Right ventricle myocardium superior (tissue), 1 donor: ENCODE measurements around the gene SLC38A7. TPM values are rescaled to one million over a fixed set of nuclear protein-coding genes. Genes with fewer than 3 reads are reported as not detected.
"Not testable (repeated sequence)": the region's sequence is repeated elsewhere in the genome, so short reads cannot be mapped to it uniquely, and the experiment has no call there.

Experiments used
- ATAC-seq: fragments of 200-7000 bp; cut with Tn5 transposase; one replicate; pipeline ENCODE4 v1.9.1; 2020; ENCODE audit warnings: mild to moderate bottlenecking; ENCODE audit not compliant: poor library complexity
- DNase-seq: peaks from one replicate; pipeline ENCODE4 v3.0.0-alpha.2; 2020
- intact Hi-C: fragments of 100-400 bp; cut with DNase I; formaldehyde crosslinking; loops from one replicate; pipeline ENCODE4 v1.11.2; 2022
- long read RNA-seq: library from polyadenylated mRNA; unstranded; transcript quantifications from one replicate; pipeline ENCODE4 v2.0.0, GENCODE V29; 2021
- total RNA-seq: library from RNA; stranded (reverse); fragmentation: NEBNext Ultra II Directional; extraction: Animal tissue kit (Norgen Biotek cat#: 25700); gene quantifications from one replicate; pipeline ENCODE4 v1.2.1, GENCODE V29; 2021
- donor health status: DM: no; HTN: yes; CAD: no; lungs with severe emphysema.

The SLC38A7 gene, protein sequence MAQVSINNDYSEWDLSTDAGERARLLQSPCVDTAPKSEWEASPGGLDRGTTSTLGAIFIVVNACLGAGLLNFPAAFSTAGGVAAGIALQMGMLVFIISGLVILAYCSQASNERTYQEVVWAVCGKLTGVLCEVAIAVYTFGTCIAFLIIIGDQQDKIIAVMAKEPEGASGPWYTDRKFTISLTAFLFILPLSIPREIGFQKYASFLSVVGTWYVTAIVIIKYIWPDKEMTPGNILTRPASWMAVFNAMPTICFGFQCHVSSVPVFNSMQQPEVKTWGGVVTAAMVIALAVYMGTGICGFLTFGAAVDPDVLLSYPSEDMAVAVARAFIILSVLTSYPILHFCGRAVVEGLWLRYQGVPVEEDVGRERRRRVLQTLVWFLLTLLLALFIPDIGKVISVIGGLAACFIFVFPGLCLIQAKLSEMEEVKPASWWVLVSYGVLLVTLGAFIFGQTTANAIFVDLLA
- total RNA-seq, result 35.3 TPM
- long read RNA-seq, full-length matches to known transcripts, result 31 of 51 reads
- long read RNA-seq, partial matches to known transcripts, result 5 of 51 reads
- long read RNA-seq, other reads (novel, unspliced or antisense), result 15 of 51 reads

DNA sequence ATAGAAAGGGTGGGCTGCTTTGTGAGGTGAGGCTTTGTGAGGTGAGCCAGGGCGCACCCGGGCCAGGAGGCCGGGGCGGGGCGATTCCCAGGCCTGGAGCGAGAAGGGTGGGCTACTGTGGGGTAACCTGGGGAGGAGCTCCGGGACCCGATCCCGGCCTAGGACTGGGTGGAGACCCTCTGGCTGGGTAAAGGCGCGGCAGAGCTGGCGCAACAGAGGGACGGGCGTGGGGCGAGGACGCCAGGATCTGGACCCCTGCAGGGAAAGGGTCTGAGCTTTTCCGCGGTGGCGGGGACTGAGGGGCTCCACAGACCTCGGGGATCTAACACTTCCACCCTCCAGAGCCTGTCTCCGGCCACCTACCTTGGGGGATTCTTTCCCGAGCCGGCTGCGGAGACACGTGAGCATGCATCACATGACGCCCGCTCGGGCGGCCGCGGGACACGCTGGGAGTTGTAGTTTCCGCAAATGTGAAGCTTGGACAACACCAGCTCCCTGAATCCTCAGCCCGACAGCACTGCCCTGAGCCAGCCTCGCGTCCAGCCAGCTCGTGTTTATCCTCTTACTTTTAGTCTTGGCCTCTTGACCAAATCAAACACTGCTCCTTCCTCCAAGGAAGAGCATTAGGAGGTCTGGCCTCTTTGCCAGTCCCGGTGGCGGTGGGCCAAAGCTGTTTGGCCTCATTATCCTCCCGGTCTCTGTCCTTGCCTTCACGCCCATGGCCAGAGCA lies at the start of gene SLC38A7:
SLC38A7 (minus strand) TSS at position 417 of the 730 bp plus-strand sequence. CDS start 4,644 bp downstream, outside the sequence.
- peak; percentile 94 for ATAC-seq
- peak; percentile 93 for DNase-seq
- intact Hi-C loops, result no loop called here

DNA sequence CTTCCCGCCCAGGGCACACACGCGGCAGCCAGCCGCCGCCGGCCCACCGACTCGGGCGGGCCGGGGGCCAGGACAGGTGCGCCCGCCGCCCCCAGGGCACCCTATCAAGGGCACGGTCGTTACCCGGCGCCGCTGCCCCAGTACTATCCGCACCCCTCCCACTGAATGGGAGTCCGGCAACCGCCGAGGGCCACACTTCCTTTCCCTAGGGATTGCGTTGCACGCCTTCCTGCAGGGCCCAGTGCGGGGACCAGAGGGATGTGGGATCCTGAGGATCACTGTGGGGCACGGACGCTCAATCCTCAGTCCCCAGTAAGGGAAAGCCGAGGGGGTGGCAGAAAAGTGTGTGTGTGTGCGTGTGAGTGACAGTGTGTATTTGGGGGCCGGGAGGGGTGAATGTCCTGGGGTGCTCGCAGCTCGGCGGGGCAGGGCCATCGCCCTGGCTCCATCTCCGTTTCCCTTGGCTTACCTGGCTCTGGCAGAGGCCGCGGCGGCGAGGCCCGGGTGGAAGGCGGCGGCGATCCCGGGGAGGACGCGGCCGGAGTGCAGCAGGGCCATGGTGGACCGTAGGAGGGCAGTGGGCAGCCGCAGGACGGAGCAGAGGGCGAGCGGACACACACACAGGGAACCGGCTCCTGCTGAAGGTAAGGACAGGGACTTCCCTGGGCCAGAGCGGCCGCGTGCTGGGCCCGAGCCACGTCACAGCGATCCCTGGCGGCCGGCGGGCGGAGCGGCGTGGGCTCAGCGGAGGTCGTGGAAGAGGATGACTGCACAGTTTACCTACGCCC lies 49.3 kb upstream of the SLC38A7 start, which contains the start of gene GOT2:
GOT2 (minus strand) TSS at position 646 of the 788 bp plus-strand sequence; CDS start at position 558, 88 bp downstream.
- ATAC-seq (peak; percentile 98), DNase-seq (peak; percentile 89)
- intact Hi-C loops, result no loop called here

DNA sequence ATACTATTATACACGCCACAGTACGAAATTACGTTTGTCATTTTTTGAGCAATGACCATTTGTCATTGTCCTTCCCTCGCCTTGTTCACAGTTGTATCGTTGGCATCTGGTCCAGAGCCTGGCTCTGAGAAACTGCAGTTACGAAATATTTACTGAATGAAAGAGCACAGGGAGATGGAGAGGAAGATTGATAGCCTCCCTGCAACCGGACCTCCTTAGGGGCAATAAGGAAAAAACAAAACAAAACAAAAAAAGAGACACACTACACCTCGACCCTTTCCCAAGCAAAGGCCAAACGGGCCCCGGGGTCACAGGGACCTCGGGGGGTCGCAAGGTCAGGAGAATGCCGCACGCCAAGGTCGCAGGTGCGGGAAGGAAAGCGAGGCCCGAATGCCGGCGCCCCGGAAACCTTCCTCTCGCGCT lies 48.7 kb upstream of the SLC38A7 start:
- ATAC-seq, result peak; percentile 46
- intact Hi-C loops, result no loop called here
- no peak for DNase-seq

DNA sequence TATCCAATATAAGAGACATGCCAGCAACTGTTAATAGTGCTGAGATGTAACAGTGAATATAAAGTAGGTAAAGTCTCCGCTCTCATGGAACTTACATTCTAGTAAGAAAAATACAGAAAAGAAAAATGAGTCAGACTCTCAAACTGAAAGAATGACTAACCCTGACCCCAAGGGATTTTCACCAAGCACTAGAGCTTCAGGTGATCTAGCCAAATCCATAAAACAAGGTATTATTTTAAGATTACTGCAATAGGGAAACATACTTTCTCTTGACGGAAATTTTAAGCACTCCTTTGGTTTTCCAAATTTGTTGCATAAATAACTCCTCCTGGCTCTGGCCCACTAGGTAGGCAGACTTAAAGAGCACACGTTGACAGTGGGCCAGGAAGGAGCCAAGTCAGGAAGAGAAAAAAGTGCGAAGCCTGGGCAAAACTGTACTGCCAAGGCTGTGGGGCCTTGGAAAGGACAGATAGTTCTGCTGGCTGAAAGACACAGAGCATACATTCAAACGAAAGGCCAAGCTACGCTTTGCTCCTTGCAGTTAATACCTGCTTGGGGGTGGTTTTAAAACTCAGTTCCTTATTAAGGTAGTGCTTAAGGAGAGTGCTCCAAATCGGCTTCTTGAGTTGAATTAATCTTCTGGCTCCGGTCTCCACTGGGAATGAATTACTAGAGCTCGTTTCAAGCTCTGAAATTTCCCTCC lies 48.1 kb upstream of the SLC38A7 start:
- intact Hi-C loops, result no loop called here
- no peak for DNase-seq
- ATAC-seq, result no peak

DNA sequence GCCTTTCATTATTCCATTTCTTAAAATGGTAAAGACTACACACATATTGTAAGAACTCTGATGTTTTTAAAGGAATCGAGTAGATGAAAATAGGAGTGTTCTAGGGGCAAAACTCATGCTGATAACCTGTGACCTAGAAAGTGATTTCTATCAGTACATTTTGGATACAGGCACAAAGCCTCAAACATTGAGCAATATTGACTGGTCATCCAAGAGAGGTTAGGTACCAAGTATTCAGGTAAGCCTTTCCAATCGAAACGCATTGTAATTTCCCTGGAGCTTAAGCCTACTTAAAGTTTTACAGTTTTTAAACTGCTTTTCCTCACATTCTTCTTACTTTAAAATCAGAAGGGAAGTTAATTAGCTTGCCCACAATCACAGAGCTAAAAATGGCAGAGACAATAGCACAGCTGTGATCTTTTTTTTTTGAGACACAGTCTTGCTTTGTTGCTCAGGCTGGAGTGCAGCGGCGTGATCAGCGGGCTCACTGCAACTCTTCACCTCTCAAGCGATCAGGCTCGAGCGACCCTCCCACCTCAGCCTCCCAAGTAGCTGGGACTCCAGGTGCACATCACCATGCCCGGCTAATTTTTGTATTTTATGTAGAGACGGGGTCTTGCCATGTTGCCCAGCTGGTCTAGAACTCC lies 46.3 kb upstream of the SLC38A7 start:
- DNase-seq (no peak), ATAC-seq (no peak)
- intact Hi-C loops, result no loop called here

DNA sequence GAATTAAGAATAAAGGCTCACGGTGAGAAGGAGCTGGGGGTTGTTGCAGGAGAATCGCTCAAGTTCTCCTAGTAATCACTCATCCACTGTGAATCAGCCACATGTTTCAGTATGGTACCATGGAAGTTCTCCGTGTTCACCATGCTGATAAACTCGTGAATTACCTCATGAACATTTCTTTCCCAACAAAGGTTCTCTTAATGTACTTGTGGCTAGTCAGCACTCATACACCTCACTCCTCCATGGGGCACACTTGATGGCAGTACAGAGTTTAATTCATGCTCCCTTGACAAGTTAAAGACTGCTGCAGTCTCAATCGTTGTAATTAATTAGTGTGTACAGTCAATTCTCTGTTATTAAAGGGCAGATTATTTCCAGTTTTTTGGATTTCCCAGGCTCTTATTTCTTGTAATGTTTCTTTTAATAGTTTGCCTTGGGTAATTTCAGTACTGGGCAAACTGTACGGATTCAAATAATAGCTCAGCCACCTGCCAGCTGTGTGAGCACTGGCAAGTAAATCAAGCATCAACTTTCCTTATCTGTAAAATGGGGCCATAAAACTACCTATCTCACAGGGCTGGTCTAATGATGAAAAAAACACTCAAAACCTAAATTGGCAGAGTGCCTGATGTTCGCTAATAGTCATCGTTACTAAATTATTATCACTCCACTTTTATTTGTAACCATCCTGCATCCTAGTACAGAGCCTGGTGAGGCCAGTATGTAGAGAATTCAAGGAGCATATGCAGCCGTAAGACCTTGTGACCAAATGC lies 43.4 kb upstream of the SLC38A7 start:
- DNase-seq (no peak), ATAC-seq (peak; percentile 40)
- intact Hi-C loops, result no loop called here

DNA sequence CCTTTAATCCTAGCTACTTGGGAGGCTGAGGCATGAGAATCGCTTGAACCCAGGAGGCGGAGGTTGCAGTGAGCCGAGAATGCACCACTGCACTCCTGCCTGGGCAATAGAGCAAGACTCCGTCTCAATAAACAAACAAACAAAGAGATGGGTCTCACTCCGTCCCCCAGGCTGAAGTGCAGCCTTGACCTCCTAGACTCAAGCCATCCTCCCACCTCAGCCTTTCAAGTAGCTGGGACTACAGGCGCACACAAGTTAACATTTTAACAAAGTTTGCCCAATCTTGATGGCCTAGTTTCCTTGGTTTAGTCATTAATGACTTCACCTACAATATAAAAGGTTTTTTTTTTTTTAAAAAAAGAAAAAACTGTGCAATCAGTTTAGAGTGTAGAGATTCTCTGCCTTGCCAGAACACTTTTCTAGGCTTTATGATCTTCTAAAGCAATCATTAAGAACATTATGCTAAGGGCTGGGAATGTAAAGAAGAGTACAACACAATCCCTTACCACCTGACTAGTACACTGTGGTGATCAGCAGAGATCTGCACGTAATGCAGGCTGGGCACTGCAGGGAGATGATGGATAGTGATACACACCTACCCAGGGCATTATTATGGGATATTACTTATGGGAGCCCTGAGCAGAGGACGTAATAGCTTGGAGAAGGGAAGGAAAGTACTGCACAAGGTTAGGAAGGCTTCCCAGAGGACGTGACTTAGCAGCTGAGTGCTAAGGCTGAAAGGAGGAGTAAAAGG lies 42.6 kb upstream of the SLC38A7 start:
- DNase-seq (no peak), ATAC-seq (no peak)
- intact Hi-C loops, result no loop called here

DNA sequence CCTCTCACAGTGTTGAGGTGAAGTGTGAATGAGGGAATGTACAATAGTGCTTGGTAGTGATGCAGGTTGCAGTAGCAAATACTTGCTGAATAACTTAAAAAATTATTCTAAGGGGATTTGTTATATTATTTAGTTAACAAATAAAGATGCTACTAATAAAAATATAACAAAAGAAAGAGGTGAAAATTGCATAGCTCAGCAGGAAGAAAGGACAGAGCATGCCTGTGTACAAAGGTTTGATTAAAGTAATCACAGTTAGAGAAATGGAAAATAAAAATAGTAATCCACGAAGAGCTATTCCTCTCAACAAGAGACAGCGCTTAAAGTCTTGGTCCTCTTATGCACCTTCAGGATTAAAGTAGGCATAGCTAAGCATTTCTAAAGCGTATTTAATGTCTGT lies 38.5 kb upstream of the SLC38A7 start:
- no peak for ATAC-seq
- DNase-seq, result no peak
- intact Hi-C loops, result no loop called here

DNA sequence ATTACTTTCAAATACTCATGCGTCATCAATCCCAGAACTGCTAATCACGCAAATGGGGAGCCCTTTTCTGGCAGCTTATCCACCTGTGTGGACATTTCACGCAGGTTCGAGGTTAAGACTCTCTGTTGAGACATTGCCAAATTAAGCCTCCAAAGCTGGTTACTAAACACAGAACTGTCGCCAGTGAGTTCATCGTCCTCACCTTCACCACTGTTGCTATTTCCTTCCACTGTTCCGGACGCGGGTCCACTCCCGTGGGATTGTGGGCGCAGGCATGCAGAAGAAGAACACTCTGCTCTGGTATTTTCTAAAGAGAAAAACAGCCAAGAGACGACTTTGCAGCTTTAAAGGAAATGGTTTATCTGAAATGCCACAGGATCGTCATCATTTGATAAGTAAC lies 33.4 kb upstream of the SLC38A7 start:
- DNase-seq (no peak), ATAC-seq (no peak)
- intact Hi-C loops, result no loop called here

DNA sequence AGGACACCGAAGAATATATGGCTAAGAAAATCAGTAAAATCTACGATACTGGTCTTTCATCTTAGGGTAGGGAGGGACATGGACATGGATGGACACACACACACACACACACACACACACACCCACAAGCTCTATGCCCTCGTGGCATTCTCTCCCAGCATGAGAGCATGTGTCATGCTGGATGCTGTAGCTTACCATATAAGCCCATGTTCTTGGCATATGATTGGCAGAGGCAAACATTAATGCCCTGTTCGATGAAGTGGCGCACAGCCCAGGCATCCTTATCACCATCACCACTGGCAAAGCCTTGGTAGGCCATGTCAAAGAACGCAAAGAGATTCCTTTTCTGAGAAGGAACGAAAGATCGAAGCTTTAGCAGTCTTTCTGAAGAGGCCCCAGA lies 31.9 kb upstream of the SLC38A7 start:
- DNase-seq (no peak), ATAC-seq (peak; percentile 22)
- intact Hi-C loops, result no loop called here

DNA sequence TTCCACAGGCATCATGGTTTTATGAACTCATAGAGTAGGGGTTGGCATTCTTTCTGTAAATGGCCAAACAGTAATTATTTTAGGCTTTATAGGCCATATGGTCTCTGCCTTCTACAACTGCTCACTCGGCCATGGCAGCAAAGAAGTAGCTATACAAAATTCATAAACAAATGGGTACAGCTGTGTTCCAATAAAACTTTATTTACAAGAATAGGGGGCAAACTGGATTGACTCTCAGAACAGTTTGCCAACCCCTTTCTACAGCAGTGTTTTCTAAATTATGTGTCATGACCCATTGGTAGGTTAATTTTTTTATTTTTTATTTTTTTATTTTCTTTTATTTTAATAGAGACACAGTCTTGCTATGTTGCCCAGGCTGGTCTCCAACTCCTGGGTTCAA lies 29.2 kb upstream of the SLC38A7 start:
- intact Hi-C loops, result no loop called here
- ATAC-seq (no peak), DNase-seq (no peak)

DNA sequence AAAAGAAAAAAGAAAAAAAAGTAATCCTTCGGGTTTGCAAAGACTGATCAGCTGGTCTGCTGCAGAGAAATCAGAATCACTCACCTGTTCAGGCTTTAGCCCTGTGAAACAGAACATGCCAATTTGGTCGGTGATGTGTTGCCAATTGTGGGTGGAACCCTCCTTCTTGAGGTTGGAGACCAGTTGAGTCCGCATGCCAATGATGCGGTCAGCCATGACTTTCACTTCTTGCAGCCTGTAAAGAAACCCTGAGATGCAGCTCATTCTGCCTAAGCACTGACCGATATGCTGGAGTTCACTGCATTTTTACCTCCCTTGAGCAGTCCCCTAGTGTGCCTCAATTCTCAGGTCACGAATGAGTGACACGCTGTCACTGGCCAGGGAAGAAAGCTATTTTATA lies 24.8 kb upstream of the SLC38A7 start:
- intact Hi-C loops, result no loop called here
- no peak for ATAC-seq
- DNase-seq, result no peak

DNA sequence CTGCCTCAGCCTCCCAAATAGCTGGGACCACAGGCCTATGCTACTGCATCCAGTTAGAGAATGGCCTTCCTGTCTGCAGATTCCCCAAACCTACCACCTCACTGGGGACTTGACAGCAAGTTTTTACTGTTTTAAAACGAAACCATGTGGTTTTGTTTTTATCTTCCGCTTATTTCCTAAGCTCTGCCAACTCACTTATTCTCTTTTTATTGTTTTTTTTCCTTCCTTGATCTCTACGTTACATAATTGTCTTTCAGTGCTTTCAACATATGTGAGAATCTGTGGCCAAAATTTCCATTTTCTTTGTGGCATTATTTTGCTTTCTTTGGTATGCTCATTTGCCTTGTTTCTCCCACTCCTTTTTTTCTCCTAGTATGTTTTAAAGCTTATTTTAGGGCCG lies 14.6 kb upstream of the SLC38A7 start:
- DNase-seq, result no peak
- intact Hi-C loops, result no loop called here
- ATAC-seq, result no peak

DNA sequence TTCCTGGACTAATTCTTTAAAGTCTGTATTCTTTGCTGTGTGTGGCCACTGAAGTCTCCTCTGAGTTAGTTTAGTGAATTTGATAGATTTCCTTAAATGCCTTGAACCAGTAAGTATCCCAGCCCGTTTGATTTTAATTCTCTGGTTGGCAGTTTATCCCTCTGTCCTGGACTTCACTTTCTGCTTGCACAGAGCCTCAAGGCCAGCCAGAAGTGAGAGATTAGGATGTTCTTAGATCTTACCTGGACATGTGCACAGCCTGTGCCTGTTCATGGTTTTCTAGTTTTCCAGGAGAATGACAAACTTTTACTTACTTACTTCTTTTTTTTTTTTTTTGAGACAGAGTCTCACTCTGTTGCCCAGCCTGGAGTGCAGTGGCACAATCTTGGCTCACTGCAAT lies 10.8 kb upstream of the SLC38A7 start:
- ATAC-seq (no peak), DNase-seq (no peak)
- intact Hi-C loops, result no loop called here

DNA sequence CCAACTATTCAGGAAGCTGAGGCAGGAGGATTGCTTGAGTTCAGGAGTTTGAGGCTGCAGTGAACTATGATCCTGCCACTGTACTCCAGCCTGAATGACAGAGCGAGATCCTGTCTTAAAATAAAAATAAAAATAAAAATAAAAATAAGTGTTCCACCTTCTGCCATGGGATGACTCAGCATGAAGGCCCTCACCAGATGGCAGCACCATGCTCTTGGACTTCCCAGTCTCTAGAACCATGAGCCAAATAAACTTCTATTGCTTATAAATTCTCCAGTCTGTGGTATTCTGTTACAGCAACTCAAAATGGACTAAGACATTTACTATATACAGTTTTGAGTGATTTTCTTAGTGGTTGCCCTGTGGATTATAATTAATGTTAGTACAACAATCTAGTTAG lies 7.9 kb upstream of the SLC38A7 start:
- intact Hi-C loops, result no loop called here
- DNase-seq, result no peak
- ATAC-seq, result no peak

DNA sequence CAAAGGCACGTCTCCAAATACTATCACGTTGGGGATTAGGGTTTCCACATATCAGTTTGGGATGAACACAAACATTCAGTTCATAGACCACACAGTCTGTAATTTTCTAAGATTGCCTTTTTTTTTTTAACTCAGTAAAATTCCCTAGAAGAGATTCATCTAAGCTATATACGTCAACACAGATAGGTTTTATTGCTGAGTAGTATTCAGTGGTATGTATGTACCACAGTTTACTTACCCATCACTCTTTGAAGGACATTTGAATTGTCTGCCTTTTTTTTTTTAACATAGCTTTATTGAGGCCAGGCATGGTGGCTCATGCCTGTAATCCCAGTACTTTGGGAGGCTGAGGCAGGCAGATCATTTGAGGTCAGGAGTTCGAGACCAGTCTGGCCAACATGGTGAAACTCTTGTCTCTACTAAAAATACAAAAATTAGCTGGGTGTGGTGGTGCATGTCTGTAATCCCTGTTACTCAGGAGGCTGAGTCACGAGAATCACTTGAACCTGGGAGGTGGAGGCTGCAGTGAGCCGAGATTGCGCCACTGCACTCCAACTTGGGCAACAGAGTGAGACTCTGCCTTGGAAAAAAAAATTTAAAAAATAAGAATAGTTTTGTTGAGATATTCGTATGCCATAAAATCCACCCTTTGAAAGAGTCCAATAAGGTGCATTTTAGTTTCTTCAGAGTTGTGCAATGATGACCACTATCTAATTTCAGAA lies 2.6 kb upstream of the SLC38A7 start:
- ATAC-seq, DNase-seq, intact Hi-C loops: not testable (repeated sequence)
